Omental fat pad (tissue), 4 donors: ENCODE data around the gene SEC61B. TPM values are rescaled to one million over a fixed set of nuclear protein-coding genes. Genes with fewer than 3 reads are reported as not detected.

Source experiments
- ATAC-seq: fragments of 150-250 bp; one replicate; pipeline ENCODE4 v1.9.1; 2016; ENCODE audit warnings: mild to moderate bottlenecking, moderate library complexity; ENCODE audit not compliant: low FRiP score
- DNase-seq: peaks from one replicate; pipeline ENCODE4 v3.0.0-alpha.2; 2019; ENCODE audit warnings: low spot score
- CTCF ChIP-seq, 3 donors: fragments of 450-650 bp; IDR thresholded peaks; one replicate each; pipeline ENCODE4 v1.5.1; 2016 to 2017; ENCODE audit warnings: antibody characterized with exemption in 3 of 3, mild to moderate bottlenecking in 3 of 3, moderate library complexity in 2 of 3
- total RNA-seq, 4 donors: library from RNA; depleted of rRNA; stranded (reverse); fragments of >200 nt; gene quantifications; one replicate each; pipeline ENCODE4 v1.1.0, GENCODE V29; 2016

The SEC61B gene
- total RNA-seq, 4 donors from 2014 or later = 68.7 to 149 (median 134) TPM

GRCh38 chr9:99249619-99250018, 27.5 kb downstream of the SEC61B start:
- no peak for DNase-seq
- no peak for TF ChIP-seq CTCF (IDR thresholded peaks at IDR 0.05)
- no peak for ATAC-seq

GRCh38 chr9:99251157-99251556, 29.1 kb downstream of the SEC61B start:
- no peak for TF ChIP-seq CTCF (IDR thresholded peaks at IDR 0.05)

GRCh38 chr9:99253134-99253533, 31.1 kb downstream of the SEC61B start:
- DNase-seq = no peak
- ATAC-seq = no peak
- no peak for TF ChIP-seq CTCF (IDR thresholded peaks at IDR 0.05)

More at GRCh38 chr9:99251157-99251556, 29.1 kb downstream of the SEC61B start:
- ATAC-seq = no peak
- DNase-seq = no peak

- ATAC-seq (no peak), DNase-seq (no peak)
- no peak for TF ChIP-seq CTCF (IDR thresholded peaks at IDR 0.05)
Measured at GRCh38 chr9:99253772-99254431, 31.8 kb downstream of the SEC61B start.

- ATAC-seq (no peak), DNase-seq (no peak)
- no peak for TF ChIP-seq CTCF (IDR thresholded peaks at IDR 0.05)
Measured at GRCh38 chr9:99255651-99256050, 33.6 kb downstream of the SEC61B start.

- TF ChIP-seq CTCF (IDR thresholded peaks at IDR 0.05) = no peak
- no peak for DNase-seq
- no peak for ATAC-seq
Measured at GRCh38 chr9:99257723-99258389, 35.8 kb downstream of the SEC61B start.
